Coronary artery (tissue), 2 donors: ENCODE data around the gene RETREG1.

Experiments used
- DNase-seq: peaks from one replicate; pipeline ENCODE4 v3.0.0-alpha.2; 2017; ENCODE audit warnings: low spot score
- H3K27ac ChIP-seq, 2 donors: fragments of 200-600 bp; sonication (generic); one replicate each; pipeline ENCODE4 v1.5.1; 2016 to 2019
- H3K4me3 ChIP-seq: fragments of 200-600 bp; sonication (generic); 2 replicates; pipeline ENCODE4 v1.5.1; 2016; ENCODE audit warnings: mild to moderate bottlenecking, moderate library complexity
- TF ChIP-seq, protein P1 (sequence below): fragments of 200-600 bp; sonication (generic); IDR thresholded peaks from one replicate; pipeline ENCODE4 v1.5.1; 2019; ENCODE audit warnings: antibody characterized with exemption

The RETREG1 gene

DNA sequence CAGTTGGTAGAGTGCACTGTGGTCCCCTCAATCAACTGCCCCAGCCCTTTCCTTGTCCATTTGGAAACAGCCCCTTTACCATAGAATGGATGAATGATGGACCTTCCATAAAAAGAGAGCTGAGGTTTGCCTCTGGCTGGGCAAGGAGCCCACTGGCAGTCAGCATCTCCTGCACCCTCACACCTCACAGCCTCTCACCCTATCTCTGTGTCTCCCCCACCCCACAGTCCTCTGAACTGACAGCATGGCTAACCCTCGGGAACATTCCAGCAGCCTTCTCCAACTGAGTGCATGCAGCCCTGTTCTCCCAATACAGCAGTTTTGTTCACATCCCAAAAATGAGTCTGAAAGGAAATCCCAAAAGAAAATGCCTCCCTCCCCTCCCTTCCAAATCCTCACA lies 51.7 kb downstream of the RETREG1 start:
- H3K27ac ChIP-seq: no peak overlapping the region
- no peak overlapping the region for H3K4me3 ChIP-seq
- TF ChIP-seq, protein P1, sequence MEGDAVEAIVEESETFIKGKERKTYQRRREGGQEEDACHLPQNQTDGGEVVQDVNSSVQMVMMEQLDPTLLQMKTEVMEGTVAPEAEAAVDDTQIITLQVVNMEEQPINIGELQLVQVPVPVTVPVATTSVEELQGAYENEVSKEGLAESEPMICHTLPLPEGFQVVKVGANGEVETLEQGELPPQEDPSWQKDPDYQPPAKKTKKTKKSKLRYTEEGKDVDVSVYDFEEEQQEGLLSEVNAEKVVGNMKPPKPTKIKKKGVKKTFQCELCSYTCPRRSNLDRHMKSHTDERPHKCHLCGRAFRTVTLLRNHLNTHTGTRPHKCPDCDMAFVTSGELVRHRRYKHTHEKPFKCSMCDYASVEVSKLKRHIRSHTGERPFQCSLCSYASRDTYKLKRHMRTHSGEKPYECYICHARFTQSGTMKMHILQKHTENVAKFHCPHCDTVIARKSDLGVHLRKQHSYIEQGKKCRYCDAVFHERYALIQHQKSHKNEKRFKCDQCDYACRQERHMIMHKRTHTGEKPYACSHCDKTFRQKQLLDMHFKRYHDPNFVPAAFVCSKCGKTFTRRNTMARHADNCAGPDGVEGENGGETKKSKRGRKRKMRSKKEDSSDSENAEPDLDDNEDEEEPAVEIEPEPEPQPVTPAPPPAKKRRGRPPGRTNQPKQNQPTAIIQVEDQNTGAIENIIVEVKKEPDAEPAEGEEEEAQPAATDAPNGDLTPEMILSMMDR: no peak
- no peak for DNase-seq

DNA sequence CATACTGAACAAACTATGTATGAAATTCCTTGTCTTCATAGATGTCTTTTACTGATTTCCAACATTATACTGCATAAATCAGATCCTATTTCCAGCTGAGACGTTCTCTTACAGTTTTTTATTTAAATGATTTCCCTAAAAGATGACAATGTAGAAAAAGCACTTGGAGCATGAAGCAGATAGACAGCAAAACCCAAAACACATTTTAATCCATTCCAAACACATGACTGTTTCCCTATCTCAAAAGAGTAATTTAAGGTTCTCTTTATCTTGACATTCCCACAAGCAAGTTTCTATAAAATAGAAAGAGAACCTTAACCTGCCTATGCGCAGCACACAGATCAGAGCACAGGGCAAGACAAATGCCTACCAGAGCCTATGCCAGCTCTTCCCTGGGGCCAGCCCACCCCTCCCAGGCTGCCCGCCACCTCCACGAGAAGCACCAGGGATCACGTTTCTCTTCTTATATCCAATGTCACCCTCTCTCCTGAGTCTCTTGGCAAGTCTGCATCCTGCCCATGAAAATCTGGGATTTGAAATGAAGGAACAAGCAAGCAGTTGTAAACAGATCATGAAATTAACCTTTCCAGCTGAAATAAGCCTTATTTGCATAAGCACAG lies 52.4 kb downstream of the RETREG1 start:
- TF ChIP-seq, protein P1: no peak
- no peak for DNase-seq
- no peak overlapping the region for H3K27ac ChIP-seq
- H3K4me3 ChIP-seq: no peak overlapping the region

GRCh38 chr5:16563686-16564085 lies 53.1 kb downstream of the RETREG1 start:
- TF ChIP-seq, protein P1: no peak
- DNase-seq: no peak
- no peak overlapping the region for H3K4me3 ChIP-seq
- H3K27ac ChIP-seq: no peak overlapping the region

- DNase-seq: no peak
- Histone ChIP-seq H3K4me3 (no peak overlapping the region), H3K27ac (no peak overlapping the region)
- TF ChIP-seq, protein P1: no peak
Measured at GRCh38 chr5:16561660-16562059, 55.1 kb downstream of the RETREG1 start.

GRCh38 chr5:16559702-16560101 lies 57.1 kb downstream of the RETREG1 start:
- DNase-seq: no peak
- Histone ChIP-seq H3K4me3 (no peak overlapping the region), H3K27ac (no peak overlapping the region)
- TF ChIP-seq, protein P1: no peak

GRCh38 chr5:16558984-16559629 lies 57.7 kb downstream of the RETREG1 start:
- TF ChIP-seq, protein P1: no peak
- DNase-seq: no peak
- Histone ChIP-seq H3K27ac (no peak overlapping the region), H3K4me3 (no peak overlapping the region)

DNA sequence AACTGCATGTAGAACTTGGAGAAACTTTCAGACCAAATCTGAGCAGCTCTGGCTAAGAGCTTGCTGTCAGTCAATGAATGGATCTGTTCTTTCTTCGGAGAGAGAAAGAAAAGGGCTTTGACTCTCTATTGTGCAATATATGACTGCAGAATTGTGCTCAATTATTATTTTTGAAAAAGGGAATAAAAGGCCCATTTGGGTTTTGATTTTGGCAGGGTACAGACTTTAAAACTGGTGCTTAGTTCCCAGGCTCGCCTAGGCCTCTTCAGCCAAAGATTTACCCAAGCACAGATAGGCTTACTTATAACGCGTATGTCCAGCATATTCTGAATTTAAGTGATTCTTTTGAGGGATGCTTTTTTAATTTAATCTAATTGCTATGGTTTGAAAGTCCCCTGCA lies 59.3 kb downstream of the RETREG1 start:
- Histone ChIP-seq H3K27ac (no peak overlapping the region), H3K4me3 (no peak overlapping the region)
- TF ChIP-seq, protein P1: no peak
- DNase-seq: no peak
